ENCODE data around the gene CASS4.

DNA sequence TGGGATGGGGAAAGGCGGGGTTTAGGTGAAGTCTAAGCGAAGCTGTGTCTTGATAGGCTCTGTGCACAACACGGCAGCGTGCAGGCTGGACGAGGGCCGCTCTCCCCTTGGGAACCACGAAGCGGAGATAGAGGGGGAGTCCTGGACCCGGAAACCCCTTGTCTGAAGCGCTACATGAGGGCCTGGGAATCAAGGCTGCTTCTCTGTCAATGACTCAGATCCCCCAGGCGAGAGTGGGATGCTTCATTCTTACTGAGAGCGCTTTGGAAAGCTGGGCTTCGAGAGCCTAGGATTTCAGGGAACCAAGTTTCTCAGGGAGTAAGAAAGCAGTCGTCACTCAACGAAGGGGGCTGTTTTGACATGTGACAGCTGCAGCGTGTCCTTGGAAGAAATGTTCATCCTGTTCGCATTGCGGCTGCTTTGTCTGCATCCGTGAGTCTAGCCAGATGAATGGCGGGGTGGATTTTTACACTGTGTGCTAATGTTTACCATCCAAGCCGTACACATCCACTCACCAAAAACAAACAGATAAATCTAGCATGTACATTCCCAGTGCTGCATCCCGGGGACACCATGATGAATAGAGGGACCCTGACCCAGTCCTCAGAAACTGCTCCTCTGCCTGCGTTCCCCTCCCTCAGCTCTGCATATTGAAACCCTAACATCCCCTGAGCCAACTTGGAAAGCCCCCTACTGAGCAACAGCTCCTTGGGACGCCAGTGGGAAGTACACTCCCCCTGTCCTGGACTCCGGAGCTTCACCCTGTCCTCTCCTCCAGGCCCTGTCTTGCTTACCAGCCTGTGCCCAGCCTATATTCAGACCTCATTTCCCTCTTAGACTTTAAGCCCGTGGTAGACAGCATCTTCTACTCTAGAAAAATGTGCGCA, 31.8 kb downstream of the CASS4 start:
- peak; percentile 43 for TF ChIP-seq POLR2AphosphoS5 (IDR thresholded peaks at IDR 0.05)
- TF ChIP-seq, protein P1, sequence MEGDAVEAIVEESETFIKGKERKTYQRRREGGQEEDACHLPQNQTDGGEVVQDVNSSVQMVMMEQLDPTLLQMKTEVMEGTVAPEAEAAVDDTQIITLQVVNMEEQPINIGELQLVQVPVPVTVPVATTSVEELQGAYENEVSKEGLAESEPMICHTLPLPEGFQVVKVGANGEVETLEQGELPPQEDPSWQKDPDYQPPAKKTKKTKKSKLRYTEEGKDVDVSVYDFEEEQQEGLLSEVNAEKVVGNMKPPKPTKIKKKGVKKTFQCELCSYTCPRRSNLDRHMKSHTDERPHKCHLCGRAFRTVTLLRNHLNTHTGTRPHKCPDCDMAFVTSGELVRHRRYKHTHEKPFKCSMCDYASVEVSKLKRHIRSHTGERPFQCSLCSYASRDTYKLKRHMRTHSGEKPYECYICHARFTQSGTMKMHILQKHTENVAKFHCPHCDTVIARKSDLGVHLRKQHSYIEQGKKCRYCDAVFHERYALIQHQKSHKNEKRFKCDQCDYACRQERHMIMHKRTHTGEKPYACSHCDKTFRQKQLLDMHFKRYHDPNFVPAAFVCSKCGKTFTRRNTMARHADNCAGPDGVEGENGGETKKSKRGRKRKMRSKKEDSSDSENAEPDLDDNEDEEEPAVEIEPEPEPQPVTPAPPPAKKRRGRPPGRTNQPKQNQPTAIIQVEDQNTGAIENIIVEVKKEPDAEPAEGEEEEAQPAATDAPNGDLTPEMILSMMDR (IDR thresholded peaks at IDR 0.05; ENCODE audit: poor library complexity, severe bottlenecking): no peak
- no peak for TF ChIP-seq MXI1 (conservative IDR thresholded peaks at IDR 0.05; ENCODE audit: poor library complexity, severe bottlenecking)

Measured in neural cell (in vitro differentiated cells).